NCI-H1417 (cell line): ENCODE results near the gene UGT1A10.
A peak's percentile ranks its signal among the peaks of the same experiment; 100 is the strongest.
"Not testable (repeated sequence)": the region's sequence is repeated elsewhere in the genome, so short reads cannot be mapped to it uniquely, and the experiment has no call there.

Experiments used
- DNase-seq, 3 experiments: peaks; one replicate each; lab custom pipeline; 2025; lab: John Stamatoyannopoulos, UW

The UGT1A10 gene

DNA sequence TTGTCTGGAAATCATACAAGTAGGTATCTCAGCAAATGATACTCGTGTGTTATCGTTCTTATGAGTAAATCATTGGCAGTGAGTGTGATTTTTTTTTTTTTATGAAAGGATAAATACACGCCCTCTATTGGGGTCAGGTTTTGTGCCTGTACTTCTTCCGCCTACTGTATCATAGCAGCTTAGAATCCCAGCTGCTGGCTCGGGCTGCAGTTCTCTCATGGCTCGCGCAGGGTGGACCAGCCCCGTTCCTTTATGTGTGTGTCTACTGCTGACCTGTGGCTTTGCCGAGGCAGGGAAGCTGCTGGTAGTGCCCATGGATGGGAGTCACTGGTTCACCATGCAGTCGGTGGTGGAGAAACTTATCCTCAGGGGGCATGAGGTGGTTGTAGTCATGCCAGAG, at the start of gene UGT1A10:
Gene UGT1A10, plus strand, starts transcription at position 143 of the 400 bp plus-strand sequence. Its CDS starts 75 bp downstream, at position 218.
- DNase-seq = not testable (repeated sequence)

DNA sequence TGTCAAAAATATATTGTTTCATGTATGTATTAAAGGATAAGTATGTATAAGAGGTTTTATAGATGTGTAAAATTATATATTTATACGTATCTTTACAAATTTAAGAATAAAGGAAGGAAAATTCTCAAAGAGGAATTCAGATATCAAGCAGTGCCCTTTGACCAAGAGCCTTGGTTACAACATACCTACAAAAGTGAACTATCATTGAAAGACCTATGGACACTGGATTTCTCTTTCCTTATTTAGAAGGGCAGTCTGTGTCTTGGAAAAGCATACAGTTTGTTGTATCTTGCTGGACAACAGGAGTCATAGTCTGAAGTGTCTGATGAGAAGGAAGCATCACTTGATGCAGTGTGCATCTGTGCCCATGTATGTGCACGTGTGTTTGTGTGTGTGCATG, 47.8 kb upstream of the UGT1A10 start:
- no peak for DNase-seq

DNA sequence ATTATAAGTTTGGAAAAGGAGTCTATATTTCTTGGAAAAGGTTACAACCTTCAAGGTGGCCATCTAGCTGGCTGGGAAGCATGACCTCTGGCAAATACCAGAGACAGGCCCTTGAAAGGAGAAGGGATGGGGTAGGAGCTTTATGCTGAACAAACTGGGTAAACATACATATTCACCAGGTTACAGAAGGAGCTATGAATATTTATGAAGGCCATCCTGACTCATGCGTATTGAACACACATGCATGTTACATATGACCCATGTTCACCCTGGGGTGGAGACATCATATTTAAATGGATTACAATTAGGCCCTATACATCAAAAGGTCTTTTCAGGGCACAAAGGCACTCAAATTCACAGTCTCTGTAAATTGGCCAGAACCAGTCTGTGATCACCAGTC, 43.5 kb upstream of the UGT1A10 start:
- DNase-seq = not testable (repeated sequence)

DNA sequence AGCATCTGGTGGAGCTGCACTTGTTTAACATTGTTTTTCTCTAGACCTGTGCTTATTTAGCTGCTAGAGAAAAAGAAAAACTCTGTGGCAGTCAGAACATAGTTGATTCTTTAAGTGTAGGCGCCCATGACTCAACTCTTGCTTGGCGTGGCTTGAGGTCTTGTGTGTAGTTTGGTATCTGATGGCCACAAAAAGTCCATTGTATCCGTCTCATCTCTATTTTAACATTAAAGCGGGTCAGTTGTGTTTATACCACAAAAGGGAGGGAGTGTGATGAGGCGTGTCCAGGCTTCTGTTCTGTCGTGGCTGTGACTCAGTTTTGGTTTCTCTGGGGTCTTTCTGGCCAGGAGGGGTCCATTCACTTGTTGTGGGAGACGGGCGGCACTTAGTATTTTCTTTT, 43.0 kb upstream of the UGT1A10 start:
- no peak for DNase-seq

DNA sequence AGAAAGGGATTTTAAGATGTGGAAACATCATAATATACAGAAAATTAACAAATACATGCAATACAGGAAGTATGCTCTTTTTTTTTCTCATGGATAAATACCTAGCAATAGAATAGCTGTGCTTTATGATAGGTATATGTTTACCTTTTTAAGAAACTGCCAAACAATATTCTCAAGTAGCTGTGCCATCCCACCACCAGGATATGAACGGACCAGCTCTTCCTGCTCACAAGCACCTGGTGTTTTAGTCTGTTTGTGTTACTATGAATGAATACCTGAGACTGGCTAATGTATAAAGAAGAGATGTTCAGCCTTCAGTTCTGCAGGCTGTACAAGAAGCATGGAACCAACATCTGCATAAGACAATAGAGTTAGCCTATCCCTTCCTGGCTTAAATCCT, 38.7 kb upstream of the UGT1A10 start:
- DNase-seq = peak in 1 of 3 experiments; percentile 26

DNA sequence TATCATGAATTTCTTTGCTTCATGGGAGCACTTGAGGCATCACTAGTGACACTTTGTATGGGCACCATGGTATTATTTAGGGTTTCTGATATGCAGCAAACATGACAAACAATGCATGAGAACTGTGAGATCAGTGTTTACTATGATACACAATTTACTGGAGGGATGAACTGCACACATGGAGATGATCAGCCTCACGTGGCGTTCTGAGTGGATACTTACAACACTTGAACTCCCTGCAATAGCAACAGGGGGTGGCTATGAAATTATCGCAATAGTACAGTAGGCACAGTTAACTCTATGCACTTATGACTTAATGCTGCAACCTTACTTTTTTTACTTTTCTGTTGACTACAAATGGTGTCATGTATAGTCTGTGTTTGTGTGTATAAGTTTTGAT, 37.3 kb upstream of the UGT1A10 start:
- peak; percentile 3 to 61 (median 24) for DNase-seq

DNA sequence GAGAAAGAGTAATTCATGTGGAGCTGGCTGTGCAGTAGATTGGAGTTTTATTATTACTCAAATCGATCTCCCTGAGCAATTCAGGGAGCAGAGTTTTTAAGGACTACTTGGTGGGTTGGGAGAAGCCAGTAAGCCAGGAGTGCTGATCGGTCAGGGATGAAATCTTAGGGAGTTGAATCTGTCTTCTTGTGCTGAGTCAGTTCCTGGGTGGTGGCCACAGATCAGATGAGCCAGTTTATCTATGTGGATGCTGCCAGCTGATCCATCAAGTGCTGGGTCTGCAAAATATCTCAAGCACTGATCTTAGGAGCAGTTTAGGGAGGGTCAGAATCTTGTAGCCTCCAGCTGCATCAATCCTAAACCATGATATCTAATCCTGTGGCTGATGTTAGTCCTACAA, 35.9 kb upstream of the UGT1A10 start:
- no peak for DNase-seq

DNA sequence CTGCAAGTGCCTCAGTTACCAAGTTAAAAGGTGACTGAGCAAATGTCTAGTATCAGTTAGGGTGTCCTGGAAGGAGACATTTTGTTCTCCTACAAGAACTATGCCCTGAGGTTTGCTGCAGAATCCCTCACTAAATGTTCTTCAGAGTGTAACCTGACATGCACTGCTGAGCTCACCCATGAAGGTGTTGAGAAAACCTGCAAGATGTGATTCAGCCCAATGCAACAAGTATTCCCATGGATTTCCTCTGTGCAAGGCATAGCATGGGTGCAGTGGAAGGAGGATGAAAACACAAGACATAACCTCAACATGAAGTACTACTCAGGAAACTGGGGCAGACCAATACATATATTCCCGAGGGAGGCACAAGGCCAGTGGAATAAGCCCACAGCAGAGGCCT, 34.2 kb upstream of the UGT1A10 start:
- no peak for DNase-seq

DNA sequence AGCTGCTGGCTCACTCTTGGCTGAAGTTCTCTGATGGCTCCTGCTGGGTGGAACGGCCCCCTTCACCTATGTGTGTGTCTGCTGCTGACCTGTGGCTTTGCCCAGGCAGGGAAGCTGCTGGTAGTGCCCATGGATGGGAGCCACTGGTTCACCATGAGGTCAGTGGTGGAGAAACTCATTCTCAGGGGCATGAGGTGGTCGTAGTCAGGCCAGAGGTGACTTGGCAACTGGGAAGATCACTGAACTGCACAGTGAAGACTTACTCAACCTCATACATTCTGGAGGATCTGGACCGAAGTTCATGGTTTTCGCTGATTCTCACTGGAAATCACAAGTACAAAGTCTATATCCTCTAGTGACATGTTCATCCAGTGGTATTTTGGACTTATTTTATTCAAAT, 32.7 kb upstream of the UGT1A10 start:
- DNase-seq = no peak

DNA sequence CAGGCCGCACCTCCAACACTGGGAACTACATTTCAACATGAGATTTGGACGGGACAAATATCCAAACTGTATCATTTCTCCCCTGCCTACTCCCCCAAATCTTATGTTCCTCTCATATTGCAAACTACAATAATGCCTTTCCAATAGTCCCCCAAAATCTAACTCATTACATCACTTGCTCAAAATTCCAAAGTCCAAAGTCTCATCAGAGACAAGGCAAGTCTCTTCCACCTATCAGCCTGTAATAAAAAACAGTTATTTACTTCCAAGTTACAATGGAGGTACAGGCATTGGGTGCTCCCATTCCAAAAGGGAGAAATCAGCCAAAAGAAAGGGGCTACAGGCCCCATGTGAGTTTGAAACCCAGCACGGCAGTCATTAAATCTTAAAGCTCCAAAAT, 31.4 kb upstream of the UGT1A10 start:
- no peak for DNase-seq

DNA sequence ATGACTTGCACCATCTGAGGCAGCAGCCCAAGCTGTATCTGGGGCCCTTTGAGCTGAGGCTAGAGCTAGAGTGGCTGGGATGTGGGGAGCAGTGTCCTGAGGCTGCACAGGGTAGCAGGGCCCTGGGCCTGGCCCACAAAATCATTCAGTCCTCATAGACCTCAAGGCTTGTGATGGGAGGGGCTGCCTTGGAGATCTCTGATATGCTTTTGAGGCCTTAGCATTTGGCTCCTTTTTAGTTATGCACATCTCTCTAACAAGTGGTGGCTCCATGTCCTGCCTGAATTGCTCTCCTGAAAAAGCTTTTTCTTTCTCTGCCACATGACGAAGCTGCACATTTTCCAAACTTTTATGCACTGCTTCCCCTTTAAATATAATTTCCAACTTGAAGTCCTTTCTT, 30.6 kb upstream of the UGT1A10 start:
- no peak for DNase-seq

DNA sequence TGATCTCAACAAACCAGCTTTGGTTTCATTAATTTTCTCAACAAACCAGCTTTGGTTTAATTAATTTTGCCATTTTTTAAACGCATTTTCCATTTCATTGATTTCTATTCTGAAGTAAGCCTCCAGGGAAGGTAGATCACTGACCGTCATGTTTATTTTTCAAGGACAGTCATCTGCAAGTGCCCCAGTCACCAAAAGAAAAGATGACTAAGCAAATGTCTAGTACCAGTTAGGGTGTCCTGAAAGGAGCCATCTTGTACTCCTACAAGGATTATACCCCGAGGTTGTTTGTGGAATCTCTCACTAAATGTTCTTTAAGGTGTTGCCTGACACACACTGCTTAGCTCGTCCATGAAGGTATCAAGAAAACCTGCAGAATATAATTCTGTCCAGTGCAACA, 25.0 kb upstream of the UGT1A10 start:
- no peak for DNase-seq

DNA sequence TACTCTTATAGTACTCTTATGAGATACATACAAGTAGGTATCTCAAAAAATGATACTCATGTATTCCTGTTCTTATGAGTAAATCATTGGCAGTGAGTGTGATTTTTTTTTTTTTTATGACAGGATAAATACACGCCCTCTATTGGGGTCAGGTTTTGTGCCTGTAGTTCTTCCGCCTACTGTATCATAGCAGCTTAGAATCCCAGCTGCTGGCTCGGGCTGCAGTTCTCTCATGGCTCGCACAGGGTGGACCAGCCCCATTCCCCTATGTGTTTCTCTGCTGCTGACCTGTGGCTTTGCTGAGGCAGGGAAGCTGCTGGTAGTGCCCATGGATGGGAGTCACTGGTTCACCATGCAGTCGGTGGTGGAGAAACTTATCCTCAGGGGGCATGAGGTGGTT, 18.8 kb upstream of the UGT1A10 start, which contains the start of gene UGT1A8:
Gene UGT1A8, plus strand, starts transcription at position 158 of the 400 bp plus-strand sequence. Its CDS starts 75 bp downstream, at position 233.
- not testable (repeated sequence) for DNase-seq

DNA sequence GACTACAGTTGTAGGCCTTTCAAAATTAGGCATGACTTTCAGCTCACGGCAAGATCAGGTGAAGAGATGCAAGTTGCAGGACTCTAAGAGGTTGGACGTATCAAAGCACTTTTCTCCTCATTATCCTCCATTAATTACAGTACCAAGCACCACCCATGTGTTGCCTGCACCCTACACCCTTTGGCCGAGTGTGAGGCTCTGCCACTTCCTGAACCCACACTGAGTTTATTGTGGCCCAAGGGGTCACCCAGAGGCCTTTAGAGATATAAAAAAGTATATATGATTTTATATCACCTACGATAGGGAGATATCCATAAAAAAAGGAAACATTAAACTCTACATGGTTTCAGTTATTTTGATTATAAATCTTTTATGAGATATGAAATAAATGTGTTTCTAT, 16.0 kb upstream of the UGT1A10 start:
- no peak for DNase-seq

DNA sequence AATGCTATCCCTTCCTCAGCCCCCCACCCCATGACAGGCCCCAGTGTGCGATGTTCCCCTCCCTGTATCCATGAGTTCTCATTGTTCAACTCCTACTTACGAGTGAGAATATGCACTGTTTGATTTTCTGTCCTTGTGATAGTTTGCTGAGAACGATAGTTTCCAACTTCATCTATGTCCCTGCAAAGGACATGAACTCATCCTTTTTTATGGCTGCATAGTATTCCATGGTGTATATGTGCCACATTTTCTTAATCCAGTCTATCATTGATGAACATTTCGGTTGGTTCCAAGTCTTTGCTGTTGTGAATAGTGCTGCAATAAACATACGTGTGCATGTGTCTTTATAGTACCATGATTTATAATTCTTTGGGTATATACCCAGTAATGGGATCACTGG, 14.4 kb upstream of the UGT1A10 start:
- not testable (repeated sequence) for DNase-seq

DNA sequence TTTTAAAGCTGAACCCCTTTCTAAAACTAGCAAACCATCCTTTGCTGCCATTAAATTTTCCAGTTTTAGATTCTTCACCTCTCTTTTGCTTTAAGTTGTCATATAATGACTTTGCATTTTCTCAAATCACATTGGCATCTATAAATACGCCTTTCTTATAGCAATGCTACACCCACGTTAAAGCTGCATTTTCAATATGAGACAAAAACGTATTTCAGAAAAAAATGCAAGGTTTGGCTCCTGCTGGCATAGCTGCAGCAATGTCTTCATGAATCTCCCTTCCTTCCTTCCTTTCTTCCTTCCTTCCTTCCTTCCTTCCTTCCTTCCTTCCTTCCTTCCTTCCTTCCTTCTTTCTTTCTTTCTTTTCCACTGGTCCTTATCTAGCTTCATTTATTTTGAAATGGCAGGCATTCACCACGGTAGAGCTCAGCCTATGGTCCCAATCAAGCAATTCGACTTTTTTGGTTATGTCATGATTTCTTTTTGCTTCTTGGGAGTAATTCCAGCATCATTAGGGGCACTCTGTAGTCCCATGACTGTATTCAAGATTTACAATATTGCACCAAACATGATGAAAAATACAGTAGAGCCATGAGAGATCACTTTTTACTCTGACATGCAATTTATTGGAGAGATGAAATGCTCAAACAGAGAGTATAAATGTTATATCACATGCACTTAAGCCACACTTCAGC, 8.8 kb upstream of the UGT1A10 start:
- no peak for DNase-seq

DNA sequence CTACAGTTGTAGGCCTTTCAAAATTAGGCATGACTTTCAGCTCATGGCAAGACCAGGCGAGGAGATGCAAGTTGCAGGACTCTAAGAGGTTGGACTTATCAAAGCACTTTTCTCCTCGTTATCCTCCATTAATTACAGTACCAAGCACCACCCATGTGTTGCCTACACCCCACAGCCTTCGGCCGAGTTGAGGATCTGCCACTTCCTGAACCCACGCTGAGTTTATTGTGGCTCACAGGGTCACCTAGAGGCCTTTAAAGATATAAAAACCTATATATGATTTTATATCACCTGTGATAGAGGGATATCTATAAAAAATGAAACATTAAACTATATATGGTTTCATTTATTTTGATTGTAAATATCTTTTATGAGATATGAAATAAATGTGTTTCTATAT, 2.6 kb downstream of the UGT1A10 start:
- DNase-seq = no peak

DNA sequence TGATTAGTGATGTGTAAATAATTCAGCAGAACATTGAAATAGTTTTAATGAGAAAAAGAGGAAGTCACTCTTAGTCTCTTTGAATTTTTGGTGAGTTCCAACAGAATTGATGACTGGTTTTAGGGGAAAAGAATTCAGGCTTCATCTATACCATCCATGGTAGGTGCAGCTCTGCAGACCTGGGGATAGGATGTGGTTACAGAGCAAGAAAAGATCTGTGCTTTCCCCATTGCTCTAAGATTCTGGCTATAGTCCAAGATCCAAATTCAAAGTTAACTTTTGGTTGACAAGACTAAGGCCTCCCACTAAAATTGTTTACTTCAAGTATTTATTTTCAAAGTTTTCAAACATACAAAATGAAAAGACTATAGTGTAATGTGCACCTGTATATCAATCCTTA, 3.6 kb downstream of the UGT1A10 start:
- DNase-seq = no peak

DNA sequence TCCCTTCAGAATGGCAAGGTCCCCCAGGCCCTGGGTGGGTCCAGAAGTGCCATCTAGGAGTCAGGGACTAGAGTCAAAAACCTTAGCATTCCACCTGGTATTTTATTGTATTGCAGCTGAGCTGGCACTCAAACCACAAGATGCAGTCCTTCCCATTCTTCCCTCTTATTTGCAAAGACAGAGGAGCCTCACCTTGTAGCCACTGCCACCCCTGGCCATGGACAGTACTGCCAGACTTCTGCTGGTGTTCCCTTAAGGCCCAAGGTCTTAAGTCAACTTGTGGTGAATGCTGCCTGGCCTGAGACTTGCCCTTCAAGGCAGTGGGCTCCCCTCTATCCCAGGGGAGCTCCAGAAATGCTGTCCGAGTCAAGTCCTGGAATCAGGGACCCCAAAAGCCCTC, 6.9 kb downstream of the UGT1A10 start:
- no peak for DNase-seq

DNA sequence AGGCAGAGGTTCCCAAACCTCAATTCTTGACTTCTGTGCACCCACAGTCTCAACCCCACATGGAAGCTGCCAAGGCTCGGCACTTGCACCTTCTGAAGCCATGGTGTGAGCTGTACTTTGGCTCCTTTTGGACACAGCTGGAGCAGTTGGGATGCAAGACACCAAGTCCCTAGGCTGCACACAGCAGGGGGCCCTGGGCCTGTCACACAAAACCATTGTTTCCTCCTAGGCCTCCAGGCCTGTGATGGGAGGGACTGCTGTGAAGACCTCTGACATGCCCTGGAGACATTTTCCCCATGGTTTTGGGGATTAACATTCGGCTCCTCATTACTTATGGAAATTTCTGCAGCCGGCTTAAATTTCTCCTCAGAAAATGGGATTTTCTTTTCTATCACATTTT, 9.8 kb downstream of the UGT1A10 start:
- not testable (repeated sequence) for DNase-seq

DNA sequence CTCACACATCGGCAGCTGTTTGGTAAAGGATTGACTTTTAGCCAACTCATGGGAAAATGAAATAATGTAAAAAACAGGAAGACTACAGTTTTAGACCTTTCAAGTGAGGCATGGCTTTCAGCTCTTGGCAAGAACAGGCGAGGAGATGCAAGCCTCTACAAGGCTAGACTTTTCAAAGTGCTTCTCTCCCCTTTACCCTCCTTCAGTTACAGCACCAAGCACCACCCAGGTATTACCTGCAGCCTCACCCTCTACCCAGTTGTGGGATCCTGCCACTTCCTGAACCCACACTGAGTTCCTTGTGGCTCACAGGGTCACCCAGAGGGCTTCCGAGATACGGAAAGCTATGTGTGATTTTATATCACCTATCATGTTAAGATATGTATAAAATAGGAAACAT, 14.7 kb downstream of the UGT1A10 start:
- no peak for DNase-seq

DNA sequence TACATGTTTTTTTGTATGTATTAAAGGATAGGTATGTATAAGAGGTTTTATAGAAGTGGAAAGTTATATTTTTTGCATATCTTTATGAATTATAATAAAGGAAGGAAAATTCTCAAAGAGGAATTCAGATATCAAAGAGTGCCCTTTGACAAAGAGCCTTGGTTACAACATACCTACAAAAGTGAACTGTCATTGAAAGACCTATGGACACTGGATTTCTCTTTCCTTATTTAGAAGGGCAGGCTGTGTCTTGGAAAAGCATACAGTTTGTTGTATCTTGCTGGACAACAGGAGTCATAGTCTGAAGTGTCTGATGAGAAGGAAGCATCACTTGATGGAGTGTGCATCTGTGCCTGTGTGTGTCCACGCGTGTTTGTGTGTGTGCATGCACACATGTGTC, 15.2 kb downstream of the UGT1A10 start:
- DNase-seq = no peak

DNA sequence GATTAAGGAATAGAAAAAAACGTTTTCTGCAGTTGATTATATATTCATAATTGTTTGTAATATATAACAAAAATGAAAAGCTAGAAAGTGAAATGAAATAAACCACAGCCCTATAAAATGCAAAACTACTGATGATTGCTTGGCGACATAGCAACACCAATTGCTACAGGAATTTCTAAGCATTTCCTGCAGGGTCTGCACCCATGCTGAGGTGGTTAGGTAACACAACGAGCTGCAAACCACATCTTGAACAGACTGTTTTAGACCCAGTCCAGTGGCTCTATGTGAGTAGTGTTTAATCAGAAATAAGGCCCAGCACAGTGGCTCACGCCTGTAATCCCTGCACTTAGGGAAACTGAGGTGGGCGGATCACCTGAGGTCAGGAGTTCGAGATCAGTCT, 18.3 kb downstream of the UGT1A10 start:
- no peak for DNase-seq

DNA sequence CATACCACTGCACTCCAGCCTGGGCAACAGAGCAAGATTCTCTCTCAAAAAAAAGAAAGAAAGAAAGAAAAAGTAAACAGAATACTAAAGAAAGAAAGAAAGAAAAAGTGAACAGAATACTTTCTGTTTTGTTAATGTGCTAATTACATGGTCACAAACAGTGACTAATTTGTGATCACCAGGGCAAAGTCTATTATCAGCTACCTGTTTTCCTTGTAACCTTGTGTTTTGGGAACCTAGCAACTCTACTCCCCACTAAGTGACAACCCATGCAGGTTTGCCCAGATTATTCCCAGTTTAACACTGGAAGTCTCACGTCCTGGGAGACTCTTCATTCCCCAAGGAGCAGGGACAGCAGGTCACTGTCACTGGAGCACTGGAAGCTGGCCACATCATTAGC, 18.8 kb downstream of the UGT1A10 start:
- DNase-seq = no peak
